HG03108 (cell line): ENCODE measurements around the gene SLC16A8.
"Not testable (repeated sequence)": the region's sequence is repeated elsewhere in the genome, so short reads cannot be mapped to it uniquely, and the experiment has no call there.

Source experiments
- ATAC-seq: cut with Tn5 transposase; IDR thresholded peaks from one replicate; pipeline ENCODE4 v1.9.1; 2021; ENCODE audit warnings: moderate library complexity; ENCODE audit not compliant: unreplicated experiment

Gene SLC16A8

GRCh38 chr22:38086942-38087341 is 3.0 kb upstream of the SLC16A8 start:
- no peak for ATAC-seq

DNA sequence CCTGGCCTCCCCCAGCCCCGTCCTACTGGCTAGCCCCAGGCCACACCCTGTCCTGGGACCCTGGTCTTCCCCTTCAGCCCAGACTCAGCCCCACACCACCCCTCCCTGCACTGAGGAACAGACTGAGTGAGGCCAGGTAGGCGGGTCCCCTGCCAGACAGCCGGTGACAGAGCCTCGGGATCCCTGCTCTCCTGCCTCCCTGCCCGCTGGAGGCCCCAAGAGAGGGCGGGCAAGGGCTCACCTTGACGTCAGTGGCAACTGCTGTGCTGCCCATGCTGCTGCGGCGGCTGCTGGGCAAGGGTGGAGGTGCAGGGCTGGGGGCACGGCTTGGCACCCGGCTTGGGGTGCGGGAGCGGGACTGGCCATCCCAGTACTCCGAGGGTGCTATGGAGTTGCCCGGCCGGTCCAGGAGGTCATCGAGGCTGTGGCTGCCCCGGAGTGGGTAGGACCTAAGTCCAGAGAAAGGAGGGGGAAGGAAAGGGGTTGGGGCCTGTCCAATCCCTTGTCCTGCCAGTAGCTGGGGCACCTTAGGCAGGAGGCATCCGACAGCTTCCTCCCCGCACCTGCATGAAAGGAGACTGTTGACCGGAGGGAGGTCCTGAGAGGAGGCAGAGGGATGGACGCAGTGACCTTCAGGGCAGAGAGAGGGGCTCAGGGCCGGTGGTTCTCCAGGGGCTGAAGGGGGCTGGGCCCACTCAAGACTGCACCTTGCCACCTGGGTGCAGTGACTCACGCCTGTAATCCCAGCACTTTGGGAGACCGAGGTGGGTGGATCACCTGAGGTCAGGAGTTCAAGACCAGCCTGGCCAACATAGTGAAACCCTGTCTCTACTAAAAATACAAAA is 2.2 kb upstream of the SLC16A8 start:
- no peak for ATAC-seq

DNA sequence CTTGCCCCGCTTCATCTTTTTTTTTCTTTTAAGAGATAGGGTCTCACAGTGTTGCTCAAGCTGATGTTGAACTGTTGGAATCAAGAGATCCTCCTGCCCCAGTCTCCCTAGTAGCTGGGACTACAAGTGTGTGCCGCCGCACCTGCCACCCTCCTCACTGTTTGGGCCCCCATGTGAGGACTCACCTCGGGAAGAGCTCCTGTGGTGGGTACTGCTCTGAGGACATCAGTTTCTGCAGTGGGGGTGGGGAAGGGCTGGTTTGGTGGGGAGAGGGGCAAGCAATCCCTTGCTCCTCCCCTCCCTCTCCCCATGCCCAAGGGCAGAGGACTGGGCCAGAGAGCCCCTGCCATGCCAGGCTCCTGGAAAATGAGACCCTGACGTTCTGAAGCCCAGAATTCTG is 1.5 kb upstream of the SLC16A8 start:
- no peak for ATAC-seq

DNA sequence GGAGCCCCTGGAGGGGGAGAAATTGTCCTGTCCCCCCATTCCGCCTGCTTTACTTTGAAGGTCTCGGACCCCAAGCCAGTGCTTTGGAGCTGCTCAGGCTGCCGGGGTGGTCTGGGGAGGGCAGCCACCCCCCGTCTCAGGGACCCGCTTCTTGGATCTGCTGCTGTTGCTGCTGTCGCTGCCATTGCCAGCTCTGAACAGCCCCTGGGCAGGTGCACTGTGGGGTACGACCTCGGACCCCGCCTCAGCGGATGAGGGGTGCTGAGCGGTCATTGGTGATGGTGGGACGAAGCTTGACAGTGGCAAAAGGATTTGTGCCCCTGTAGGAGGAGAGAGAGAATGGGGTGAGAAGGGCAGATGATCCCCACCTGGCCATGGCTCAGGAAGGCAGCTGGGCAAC is 1.1 kb upstream of the SLC16A8 start:
- ATAC-seq: no peak

DNA sequence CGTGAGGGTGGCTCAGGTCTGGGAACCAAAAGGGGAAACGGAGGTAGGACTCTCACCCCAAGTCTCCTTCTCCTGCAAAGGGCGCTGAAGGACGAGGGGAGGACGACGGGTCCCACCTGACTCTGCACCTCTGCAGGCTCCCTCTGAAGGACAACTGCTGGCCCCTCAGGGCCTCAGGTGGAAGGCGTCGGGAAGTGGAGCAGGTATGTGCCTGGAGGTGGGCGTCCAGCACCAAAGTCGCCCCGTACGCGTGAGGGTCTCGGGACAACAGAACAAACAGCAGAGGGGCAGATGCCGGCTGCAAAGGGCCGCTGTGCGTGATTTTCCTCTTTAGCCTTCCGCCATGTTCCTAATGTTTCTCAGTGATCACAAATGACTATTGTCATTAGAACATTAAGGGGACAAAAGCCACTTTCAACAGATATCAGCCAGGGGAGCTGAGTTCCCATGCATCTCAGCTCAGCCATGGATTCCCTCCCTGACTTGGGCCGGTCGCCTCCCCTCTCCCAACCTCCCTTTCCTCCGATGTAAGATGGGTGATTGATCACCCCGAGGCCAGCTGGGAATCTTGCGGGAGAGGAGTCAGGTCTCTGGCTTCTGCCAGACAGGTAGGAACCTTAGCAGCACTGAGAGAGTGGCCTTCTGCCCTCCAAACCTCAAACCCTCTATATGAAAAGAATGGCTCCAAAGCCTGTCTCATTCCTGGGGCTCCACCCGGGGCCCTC is 836 bp downstream of the SLC16A8 start:
- no peak for ATAC-seq

- no peak for ATAC-seq
These were observed 1.8 kb downstream of the SLC16A8 start for GRCh38 chr22:38081941-38082828.

GRCh38 chr22:38081636-38081940 is 2.4 kb downstream of the SLC16A8 start:
- no peak for ATAC-seq

GRCh38 chr22:38080850-38081635 is 2.9 kb downstream of the SLC16A8 start:
- ATAC-seq: no peak

DNA sequence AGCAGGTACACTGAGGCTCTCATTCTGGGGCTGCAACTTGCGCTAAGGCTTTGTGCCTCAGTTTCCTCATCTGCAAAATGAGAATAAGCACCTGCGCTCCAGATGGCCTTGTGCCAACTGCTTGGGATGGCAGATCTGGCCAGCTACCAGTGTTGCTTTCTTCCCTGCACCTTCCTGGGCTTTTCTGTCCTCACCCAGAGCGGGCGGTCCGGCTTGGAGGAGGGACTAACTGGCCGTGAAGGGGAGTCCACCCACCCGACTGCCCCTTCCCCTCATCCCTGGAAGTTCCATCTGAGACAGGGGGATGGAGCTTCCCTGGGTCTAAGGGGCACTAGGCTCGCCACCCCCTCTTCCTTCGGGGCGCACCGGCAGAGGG is 3.5 kb downstream of the SLC16A8 start:
- ATAC-seq: no peak

DNA sequence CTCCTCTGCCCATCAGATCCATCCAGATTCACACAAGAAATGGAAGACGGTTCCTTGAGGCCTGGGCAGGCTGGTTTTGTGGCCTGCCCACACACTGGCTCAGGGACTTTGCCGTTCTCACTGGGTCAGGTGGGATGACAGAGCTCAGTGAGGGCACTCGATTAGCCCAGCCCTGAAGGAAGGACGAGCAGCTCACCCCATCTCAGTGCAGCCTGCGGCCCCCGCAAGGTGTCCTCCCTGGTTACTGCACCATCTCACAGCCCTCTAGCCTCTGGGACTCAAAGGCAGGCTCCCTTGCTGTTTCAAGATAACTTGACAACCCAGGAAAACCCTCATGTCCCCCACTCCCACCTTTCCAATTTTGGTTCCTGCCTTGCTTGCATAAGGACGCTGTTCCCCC is 4.2 kb downstream of the SLC16A8 start:
- no peak for ATAC-seq

DNA sequence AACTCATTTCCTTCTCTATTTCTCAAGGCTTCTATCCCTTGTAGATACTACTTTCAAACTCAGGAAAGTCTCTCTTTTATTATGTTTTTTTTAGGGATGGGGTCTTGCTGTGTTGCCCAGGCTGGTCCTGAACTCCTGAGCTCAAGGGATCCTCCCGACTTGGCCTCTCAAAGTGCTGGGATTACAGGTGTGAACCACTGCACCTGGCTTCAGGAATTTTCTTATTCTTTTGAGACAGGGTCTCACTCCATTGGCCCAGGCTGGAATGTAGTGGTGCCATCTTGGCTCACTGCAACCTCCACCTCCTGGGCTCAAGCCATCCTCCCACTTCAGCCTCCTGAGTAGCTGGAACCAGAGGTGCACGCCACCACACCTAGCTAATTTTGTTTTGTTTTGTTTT is 4.8 kb downstream of the SLC16A8 start:
- ATAC-seq: not testable (repeated sequence)

DNA sequence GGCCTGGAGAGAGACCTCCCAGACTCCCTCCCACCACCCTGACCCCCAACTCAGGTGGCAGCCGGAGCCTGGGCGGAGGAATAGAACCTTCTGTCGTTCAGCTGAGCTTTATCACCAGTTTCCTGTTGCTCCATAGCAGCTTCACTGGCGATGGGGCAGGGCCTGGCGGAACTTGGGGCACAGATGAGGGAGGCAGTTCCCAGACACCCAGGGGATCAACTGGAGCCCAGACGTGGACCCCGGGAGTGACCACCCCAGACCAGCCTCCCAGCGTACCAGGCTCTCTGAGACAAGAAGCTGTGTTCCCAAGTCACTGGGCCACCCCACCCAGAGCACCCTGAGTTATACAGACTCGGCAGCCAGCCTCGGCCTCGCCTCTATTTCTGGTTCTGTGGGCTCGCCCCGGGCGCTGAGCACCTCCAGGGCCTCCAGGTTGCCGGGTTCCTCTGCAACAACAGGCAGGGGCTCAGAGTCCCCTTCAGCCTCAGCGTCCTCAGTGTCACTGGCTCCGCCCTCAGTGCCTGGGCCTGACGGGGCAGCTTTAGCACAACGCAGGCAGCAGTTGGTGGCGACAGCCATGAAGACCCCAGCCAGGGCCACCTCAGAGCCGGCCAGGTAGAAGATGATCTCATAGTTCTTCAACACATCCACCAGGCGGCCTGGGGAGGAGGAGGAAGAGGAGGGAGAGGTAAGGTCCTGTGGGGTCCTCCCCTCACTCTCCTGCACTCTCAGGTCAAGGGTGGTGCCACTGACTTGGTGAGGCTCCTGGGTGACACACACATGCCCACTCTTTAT is 5.7 kb downstream of the SLC16A8 start:
- ATAC-seq: no peak

DNA sequence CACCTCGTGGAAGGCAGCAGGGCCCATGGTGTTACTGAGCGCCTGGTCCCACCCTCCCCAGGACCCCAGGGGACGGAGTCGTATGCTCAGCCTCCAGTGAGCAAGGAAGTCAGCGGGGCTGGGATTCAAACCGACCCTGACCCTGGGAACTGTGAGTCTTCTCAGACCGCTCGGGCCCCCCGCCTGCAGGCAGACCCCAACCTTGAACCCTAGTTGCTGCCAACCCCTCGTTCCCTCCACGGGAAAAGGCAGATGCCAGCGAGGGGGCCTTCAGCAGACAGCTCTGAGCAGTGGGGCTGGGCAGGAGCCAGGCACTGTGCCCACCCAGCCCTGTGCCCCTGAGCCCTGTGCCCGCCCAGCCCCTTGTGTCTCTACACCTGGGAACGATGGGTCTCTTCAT is 6.4 kb downstream of the SLC16A8 start:
- ATAC-seq: no peak

DNA sequence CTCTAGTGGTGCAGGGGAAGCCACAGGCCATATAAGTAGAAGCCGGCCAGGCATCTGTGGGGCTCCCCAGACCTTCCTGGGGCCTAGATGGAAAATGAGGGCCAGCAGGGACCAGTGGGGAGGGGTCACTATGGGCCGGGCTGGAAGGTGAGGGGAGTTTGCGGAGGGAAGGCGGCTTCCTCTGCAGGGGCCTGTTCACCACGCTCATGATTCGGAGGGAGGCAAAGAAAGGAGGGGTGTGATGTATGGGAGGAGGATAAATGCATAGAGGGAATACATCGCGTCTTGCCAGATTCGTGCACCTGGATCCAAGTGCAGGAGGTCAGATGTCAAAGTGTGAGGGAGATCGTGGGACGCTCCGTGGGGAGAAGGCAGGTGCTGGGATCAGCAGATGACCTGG is 6.9 kb downstream of the SLC16A8 start:
- ATAC-seq: no peak

- ATAC-seq: no peak
These were observed 8.0 kb downstream of the SLC16A8 start for GRCh38 chr22:38075961-38076360.

DNA sequence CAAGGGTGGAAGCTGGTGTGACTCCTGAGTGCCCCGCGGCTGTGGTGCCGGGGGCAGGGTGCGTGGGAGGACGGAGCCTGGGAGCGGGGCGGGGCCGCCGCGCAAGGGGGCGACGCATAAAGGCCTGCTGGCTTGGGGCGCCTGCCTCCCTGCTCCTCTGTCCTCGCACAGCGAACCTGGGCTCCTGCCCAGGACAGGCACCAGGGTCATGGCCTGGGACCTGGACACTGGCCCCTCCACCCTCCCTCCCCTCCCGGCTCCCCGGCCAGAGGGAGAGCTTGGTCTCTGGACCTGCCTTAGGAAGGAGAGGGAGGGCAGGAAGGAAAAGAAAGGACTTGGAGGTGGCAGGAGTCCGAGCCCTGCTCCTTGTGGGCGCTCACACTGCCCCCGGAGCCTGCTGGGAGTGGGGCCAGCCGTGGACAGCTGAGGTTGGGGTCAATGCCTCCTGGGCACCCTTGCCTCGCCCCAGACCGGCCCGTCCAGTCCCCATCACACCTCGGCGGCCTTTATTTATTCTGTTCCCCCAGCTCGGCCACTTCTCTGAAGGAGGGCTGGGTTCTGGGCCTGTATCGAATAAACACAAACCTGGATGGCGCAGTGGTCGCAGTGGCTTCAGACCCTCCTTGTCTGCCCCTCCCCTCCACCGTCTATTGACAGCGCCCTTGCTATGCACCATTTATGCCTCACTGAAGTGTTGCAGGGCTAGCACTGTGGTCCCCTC is 8.7 kb downstream of the SLC16A8 start:
- ATAC-seq: no peak

DNA sequence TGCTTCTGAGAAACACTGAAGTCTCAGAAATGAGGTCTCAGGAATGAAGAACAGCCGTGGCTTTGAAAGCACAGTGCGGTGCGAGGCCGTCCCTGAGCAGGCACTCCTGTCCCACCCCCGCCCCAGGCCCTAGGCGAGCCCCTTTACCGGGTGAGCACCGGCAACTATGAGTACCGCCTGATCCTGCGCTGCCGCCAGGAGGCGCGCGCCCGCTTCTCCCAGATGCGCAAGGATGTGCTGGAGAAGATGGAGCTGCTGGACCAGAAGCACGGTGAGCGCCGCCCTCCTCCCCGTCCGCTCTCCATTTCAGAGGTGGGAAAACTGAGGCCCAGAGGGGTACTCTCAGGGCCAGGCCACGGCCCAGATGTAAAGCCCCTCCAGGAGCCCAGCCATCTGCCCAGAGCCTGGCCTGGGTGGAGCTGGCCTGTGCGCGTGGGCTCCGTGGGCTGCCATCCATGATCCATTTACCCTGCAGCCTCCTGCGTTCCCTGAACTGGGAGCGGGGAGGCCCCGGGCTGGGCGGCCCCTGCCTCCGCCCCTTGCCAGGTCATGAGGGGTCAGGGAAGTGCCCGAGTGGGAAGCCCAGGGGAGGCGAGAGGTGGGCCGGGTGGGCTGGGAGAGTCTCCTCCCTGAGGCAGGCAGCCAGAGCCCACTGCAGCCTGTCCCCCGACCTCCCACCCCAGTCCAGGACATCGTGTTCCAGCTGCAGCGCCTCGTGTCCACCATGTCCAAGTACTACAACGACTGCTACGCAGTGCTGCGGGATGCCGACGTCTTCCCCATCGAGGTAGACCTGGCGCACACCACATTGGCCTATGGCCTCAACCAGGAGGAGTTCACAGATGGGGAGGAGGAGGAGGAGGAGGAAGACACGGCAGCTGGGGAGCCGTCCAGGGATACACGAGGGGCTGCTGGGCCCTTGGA is 9.5 kb downstream of the SLC16A8 start:
- no peak for ATAC-seq
